KMS-11 (cell line): ENCODE measurements around the gene SDK1.

ENCODE experiments used
- H2AFZ ChIP-seq: fragments of 200-600 bp; sonication (generic); 2 replicates; pipeline ENCODE4 v1.6.1; 2016; ENCODE audit warnings: antibody characterized with exemption, mixed run types, low read depth
- H3K27ac ChIP-seq: fragments of 200-600 bp; sonication (generic); 2 replicates; pipeline ENCODE4 v1.6.1; 2016; ENCODE audit warnings: mild to moderate bottlenecking, mixed run types
- H3K27me3 ChIP-seq: fragments of 200-600 bp; sonication (generic); 2 replicates; pipeline ENCODE4 v1.6.1; 2017; ENCODE audit warnings: mild to moderate bottlenecking, low read depth, mixed run types, moderate library complexity; ENCODE audit not compliant: insufficient read depth
- H3K36me3 ChIP-seq: fragments of 200-600 bp; sonication (generic); 2 replicates; pipeline ENCODE4 v1.6.1; 2017; ENCODE audit warnings: mild to moderate bottlenecking, mixed run types; ENCODE audit not compliant: insufficient read depth
- H3K4me1 ChIP-seq: fragments of 200-600 bp; sonication (generic); 2 replicates; pipeline ENCODE4 v1.6.1; 2016; ENCODE audit warnings: mild to moderate bottlenecking, low read depth, mixed run types; ENCODE audit not compliant: poor library complexity, severe bottlenecking
- H3K4me2 ChIP-seq: fragments of 200-600 bp; sonication (generic); 2 replicates; pipeline ENCODE4 v1.7.0; 2016; ENCODE audit warnings: mild to moderate bottlenecking, mixed run types
- H3K4me3 ChIP-seq: fragments of 200-600 bp; sonication (generic); IDR thresholded peaks from 2 replicates; pipeline ENCODE4 v1.6.1; 2017; ENCODE audit warnings: low read depth, low read length, mixed read lengths; ENCODE audit not compliant: insufficient read depth
- H3K79me2 ChIP-seq: fragments of 200-600 bp; sonication (generic); 2 replicates; pipeline ENCODE4 v1.6.1; 2016; ENCODE audit warnings: low read depth, mixed run types; ENCODE audit not compliant: insufficient read depth
- H3K9ac ChIP-seq: fragments of 200-600 bp; sonication (generic); 2 replicates; pipeline ENCODE4 v1.6.1; 2016; ENCODE audit warnings: mild to moderate bottlenecking, mixed run types
- H4K20me1 ChIP-seq: fragments of 200-600 bp; sonication (generic); 2 replicates; pipeline ENCODE4 v1.6.1; 2016; ENCODE audit warnings: mild to moderate bottlenecking, mixed run types; ENCODE audit not compliant: insufficient read depth
- TF ChIP-seq, protein P1 (sequence below): fragments of 200-600 bp; sonication (generic); conservative IDR thresholded peaks from 2 replicates; pipeline ENCODE4 v1.6.1; 2017; ENCODE audit warnings: low read depth, mild to moderate bottlenecking, antibody characterized with exemption, low read length, moderate library complexity, mixed read lengths

Gene SDK1

DNA sequence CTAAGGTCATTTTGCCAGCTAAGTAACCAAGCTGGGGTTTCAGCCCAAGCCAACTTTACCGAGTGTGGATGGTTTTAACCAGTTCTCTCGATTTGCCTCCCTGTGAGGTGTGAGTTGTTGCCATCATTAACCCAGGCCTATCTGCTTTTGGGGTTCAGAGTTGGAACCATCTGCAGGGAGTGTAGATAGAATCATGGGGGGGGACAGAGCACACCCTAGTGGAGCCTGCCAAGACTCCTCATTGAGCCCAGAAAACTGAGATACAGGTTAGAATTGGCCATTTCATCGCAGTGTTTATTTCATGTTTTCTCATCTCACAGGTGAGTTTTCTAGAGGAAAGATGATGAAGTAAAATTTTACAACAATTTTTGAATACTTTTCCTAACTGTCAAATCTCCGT, 133.6 kb downstream of the SDK1 start:
- Histone ChIP-seq H3K4me2 (no peak overlapping the region), H3K4me3 (no peak overlapping the region), H3K79me2 (no peaks in the 10 kb centered on the region), H3K27ac (no peak overlapping the region), H3K27me3 (no peaks in the 10 kb centered on the region), H3K9ac (no peak overlapping the region), H3K4me1 (no peaks in the 10 kb centered on the region), H4K20me1 (no peaks in the 10 kb centered on the region; the same call in 1 of the 2 replicates), H2AFZ (no peak overlapping the region), H3K36me3 (no peaks in the 10 kb centered on the region)
- TF ChIP-seq, protein P1, sequence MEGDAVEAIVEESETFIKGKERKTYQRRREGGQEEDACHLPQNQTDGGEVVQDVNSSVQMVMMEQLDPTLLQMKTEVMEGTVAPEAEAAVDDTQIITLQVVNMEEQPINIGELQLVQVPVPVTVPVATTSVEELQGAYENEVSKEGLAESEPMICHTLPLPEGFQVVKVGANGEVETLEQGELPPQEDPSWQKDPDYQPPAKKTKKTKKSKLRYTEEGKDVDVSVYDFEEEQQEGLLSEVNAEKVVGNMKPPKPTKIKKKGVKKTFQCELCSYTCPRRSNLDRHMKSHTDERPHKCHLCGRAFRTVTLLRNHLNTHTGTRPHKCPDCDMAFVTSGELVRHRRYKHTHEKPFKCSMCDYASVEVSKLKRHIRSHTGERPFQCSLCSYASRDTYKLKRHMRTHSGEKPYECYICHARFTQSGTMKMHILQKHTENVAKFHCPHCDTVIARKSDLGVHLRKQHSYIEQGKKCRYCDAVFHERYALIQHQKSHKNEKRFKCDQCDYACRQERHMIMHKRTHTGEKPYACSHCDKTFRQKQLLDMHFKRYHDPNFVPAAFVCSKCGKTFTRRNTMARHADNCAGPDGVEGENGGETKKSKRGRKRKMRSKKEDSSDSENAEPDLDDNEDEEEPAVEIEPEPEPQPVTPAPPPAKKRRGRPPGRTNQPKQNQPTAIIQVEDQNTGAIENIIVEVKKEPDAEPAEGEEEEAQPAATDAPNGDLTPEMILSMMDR: no peak

DNA sequence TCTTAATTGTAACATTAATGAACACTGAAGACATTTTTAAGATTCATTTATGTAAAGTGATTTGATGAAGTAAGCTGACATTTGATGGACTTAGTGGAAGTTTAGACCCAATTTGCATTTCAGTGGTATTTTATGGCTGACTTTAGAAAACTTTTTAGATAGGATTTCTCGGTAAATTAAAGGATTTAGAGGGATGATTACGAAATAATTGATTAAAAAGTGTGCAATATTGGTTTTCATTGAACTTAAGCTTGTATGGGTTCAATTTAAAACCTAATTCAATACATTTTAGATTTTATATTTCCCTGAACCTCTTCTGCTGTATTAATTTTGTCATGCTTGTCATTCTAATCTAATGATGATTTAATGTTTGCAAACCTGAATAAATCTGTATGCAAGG, 135.1 kb downstream of the SDK1 start:
- Histone ChIP-seq H2AFZ (no peak overlapping the region), H4K20me1 (no peaks in the 10 kb centered on the region; the same call in 1 of the 2 replicates), H3K4me1 (no peaks in the 10 kb centered on the region), H3K9ac (no peak overlapping the region), H3K79me2 (no peaks in the 10 kb centered on the region), H3K36me3 (no peaks in the 10 kb centered on the region), H3K27ac (no peak overlapping the region), H3K4me2 (no peak overlapping the region), H3K4me3 (no peak overlapping the region), H3K27me3 (no peaks in the 10 kb centered on the region)
- TF ChIP-seq, protein P1: no peak

DNA sequence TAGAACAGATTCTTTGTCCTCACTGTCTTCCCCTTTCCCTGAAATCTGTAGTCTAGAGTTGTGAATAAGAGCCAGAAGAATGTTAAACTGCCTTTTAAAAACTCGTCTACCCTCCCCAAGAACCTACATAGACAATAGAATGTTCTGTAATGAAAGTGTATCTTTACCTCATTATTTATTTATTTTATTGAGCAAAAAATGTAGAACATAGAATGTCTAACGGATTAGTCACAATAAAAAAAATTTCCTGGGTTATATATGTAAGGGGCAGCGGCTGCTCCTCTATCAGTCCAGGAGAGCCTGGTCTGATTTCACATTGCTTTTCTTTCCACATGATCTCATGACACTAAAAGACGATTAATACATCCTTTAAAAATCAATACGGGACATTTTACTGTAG, 135.7 kb downstream of the SDK1 start:
- Histone ChIP-seq H3K4me3 (no peak overlapping the region), H4K20me1 (no peaks in the 10 kb centered on the region; the same call in 1 of the 2 replicates), H3K4me1 (no peaks in the 10 kb centered on the region), H3K27ac (no peak overlapping the region), H2AFZ (no peak overlapping the region), H3K27me3 (no peaks in the 10 kb centered on the region), H3K79me2 (no peaks in the 10 kb centered on the region), H3K36me3 (no peaks in the 10 kb centered on the region), H3K9ac (no peak overlapping the region), H3K4me2 (no peak overlapping the region)
- TF ChIP-seq, protein P1: no peak

DNA sequence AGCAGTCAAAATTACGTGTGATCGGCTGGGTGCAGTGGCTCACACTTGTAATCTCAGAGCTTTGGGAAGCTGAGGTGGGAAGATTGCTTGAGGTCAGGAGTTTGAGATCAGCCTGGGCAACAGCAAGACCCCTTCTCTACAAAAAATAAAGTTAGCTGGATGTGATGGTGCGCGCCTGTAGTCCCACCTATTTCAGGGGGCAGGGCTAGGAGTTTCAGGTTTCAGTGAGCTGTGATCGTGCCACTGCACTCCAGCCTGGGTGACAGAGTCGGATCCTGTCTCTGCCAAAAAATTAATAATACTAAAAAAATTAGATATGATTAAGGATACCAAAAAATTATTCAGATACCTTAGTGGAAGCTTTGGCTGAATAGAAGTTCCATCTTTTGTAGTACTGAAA, 136.4 kb downstream of the SDK1 start:
- TF ChIP-seq, protein P1: no peak
- no peaks in the 10 kb centered on the region; the same call in 1 of the 2 replicates for H4K20me1 ChIP-seq
- H3K27ac ChIP-seq: no peak overlapping the region
- no peaks in the 10 kb centered on the region for H3K4me1 ChIP-seq
- H3K27me3 ChIP-seq: no peaks in the 10 kb centered on the region
- no peak overlapping the region for H3K4me2 ChIP-seq
- no peak overlapping the region for H3K9ac ChIP-seq
- no peaks in the 10 kb centered on the region for H3K79me2 ChIP-seq
- H2AFZ ChIP-seq: no peak overlapping the region
- no peak overlapping the region for H3K4me3 ChIP-seq
- H3K36me3 ChIP-seq: no peaks in the 10 kb centered on the region
